ENCODE measurements around the gene SPRYD4. TPM values are rescaled to one million over a fixed set of nuclear protein-coding genes. Genes with fewer than 3 reads are reported as not detected.

SPRYD4 gene
- total and polyA plus RNA-seq, 9 of the 15 experiments (the other 6 are each of a cell fraction or from before 2014, with no cell fraction given) = 1.8 to 4.7 (median 2.8) TPM

GRCh38 chr12:56490360-56490759 lies 22.0 kb downstream of the SPRYD4 start (continued):
- TF ChIP-seq THRA (IDR thresholded peaks at IDR 0.05) (no peak), SRF (CRISPR knock-in tag; IDR thresholded peaks at IDR 0.05) (no peak), TSHZ1 (CRISPR knock-in tag; IDR thresholded peaks at IDR 0.05) (no peak), LARP7 (IDR thresholded peaks at IDR 0.05) (no peak), ZNF436 (CRISPR knock-in tag; IDR thresholded peaks at IDR 0.05) (no peak), THAP7 (CRISPR knock-in tag; IDR thresholded peaks at IDR 0.05) (no peak), NONO (IDR thresholded peaks at IDR 0.05; ENCODE audit: low read depth in 2 of 2, low read length in 1 of 2) (no peak)

Measured in K562 (cell line).